ENCODE results near the gene MEF2B.

Gene MEF2B

GRCh38 chr19:19096641-19097627, 73.1 kb downstream of the MEF2B start:
- no peak for DNase-seq

GRCh38 chr19:19095691-19096090, 74.4 kb downstream of the MEF2B start:
- DNase-seq, result no peak
